Mesothelial cell of epicardium (in vitro differentiated cells): ENCODE results near the gene MSANTD2. TPM values are rescaled to one million over a fixed set of nuclear protein-coding genes. Genes with fewer than 3 reads are reported as not detected.

Source experiments
- DNase-seq, 2 experiments: peaks; one replicate each; pipeline ENCODE4 v3.0.0; 2021; ENCODE audit warnings: low spot score in 2 of 2; ENCODE audit not compliant: unreplicated experiment in 2 of 2
- H3K27ac Mint-ChIP-seq: 2 replicates; pipeline ENCODE4 v1.8.0; 2021; ENCODE audit warnings: mixed read lengths
- H3K27me3 Mint-ChIP-seq: 2 replicates; pipeline ENCODE4 v1.8.0; 2021; ENCODE audit warnings: low read depth, mixed read lengths
- H3K36me3 Mint-ChIP-seq: 2 replicates; pipeline ENCODE4 v1.8.0; 2021; ENCODE audit warnings: mixed read lengths
- H3K4me1 Mint-ChIP-seq: 2 replicates; pipeline ENCODE4 v1.8.0; 2021; ENCODE audit warnings: mixed read lengths
- H3K4me3 Mint-ChIP-seq: 2 replicates; pipeline ENCODE4 v1.8.0; 2021; ENCODE audit warnings: mild to moderate bottlenecking, moderate library complexity, mixed read lengths
- H3K9me3 Mint-ChIP-seq: 2 replicates; pipeline ENCODE4 v1.8.0; 2021; ENCODE audit warnings: mixed read lengths
- total RNA-seq: library from RNA; stranded (reverse); gene quantifications from 3 replicates; pipeline ENCODE4 v1.2.1, GENCODE V29; 2021
- TF ChIP-seq, protein P1 (sequence below): fragments of 200-600 bp; sonication (generic); IDR thresholded peaks from one replicate; pipeline ENCODE4 v1.5.0; 2021; ENCODE audit warnings: antibody characterized with exemption; ENCODE audit not compliant: unreplicated experiment

The MSANTD2 gene
- total RNA-seq, 1 donor from 2014 or later = 37.3 TPM

DNA sequence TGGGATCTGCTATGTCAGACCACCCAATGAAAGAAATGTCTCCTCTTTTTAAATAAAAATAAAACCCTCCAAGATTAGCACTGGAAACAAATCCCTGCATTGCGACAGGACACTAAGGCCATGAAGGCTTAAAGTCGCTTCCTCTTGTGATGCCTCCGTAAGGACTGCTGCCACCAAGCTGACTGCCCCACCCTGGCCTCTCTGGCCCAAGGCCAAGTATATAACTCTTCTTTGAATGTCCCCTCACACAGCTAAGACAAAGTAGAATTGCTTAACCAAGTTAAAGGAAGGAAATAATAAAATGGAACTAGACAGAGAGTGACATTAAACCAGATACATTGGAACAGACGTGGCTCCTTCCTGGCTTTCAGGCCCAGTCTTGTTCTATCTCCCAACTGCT is 68.0 kb downstream of the MSANTD2 start:
- no peak overlapping the region for H3K27ac Mint-ChIP-seq
- H3K36me3 Mint-ChIP-seq = no peaks in the 10 kb centered on the region
- H3K4me3 Mint-ChIP-seq = no peak overlapping the region
- H3K27me3 Mint-ChIP-seq = peaks cover 63% of the 10 kb centered on the region
- no peak for DNase-seq
- H3K4me1 Mint-ChIP-seq = no peaks in the 10 kb centered on the region
- TF ChIP-seq, protein P1, sequence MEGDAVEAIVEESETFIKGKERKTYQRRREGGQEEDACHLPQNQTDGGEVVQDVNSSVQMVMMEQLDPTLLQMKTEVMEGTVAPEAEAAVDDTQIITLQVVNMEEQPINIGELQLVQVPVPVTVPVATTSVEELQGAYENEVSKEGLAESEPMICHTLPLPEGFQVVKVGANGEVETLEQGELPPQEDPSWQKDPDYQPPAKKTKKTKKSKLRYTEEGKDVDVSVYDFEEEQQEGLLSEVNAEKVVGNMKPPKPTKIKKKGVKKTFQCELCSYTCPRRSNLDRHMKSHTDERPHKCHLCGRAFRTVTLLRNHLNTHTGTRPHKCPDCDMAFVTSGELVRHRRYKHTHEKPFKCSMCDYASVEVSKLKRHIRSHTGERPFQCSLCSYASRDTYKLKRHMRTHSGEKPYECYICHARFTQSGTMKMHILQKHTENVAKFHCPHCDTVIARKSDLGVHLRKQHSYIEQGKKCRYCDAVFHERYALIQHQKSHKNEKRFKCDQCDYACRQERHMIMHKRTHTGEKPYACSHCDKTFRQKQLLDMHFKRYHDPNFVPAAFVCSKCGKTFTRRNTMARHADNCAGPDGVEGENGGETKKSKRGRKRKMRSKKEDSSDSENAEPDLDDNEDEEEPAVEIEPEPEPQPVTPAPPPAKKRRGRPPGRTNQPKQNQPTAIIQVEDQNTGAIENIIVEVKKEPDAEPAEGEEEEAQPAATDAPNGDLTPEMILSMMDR = no peak
- no peaks in the 10 kb centered on the region for H3K9me3 Mint-ChIP-seq

GRCh38 chr11:124729571-124729970 is 70.6 kb downstream of the MSANTD2 start:
- DNase-seq = no peak
- Mint-ChIP-seq H3K27ac (no peak overlapping the region), H3K36me3 (no peaks in the 10 kb centered on the region), H3K27me3 (peaks cover 55% of the 10 kb centered on the region), H3K4me3 (no peak overlapping the region), H3K9me3 (no peaks in the 10 kb centered on the region), H3K4me1 (peaks cover 15% of the 10 kb centered on the region)
- TF ChIP-seq, protein P1 = no peak

DNA sequence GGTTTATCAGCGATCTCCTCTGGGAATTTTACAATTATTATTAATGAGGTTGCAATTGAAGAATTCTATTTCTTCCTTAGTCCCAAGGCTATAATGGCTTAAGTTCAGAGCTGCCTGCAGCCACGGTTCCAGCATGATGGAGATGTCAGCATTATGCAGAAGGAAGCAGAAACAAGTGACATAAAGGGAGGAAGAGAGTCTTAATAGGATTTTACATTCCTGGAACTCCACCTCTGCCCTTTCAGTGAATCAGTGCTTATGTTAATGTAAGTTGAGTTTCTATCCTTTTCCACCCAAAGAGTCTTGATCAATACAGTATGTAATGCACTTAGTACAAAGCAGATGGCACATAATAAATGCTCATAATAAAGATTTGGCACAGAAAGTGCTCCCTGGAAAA is 72.1 kb downstream of the MSANTD2 start:
- no peak overlapping the region for H3K4me3 Mint-ChIP-seq
- H3K4me1 Mint-ChIP-seq = peaks cover 16% of the 10 kb centered on the region

DNA sequence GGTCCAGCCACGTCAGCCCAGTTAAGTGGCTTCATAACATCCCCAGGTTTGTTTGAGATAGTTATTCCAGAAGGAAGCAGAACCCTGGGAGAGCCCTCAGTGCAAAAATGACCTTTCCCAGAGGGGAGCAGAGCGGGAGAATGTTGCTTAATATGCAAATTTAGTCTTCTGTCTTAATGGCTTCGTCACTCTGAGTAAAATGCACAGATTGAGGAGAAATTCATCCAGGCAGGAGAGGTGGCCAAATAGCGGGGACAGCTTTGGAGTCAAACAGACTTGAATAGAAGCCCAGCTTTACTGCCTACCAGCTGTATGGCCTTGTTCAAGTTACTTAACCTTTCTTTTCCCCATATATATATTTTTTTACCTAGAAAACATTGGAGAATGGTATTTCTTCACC is 72.7 kb downstream of the MSANTD2 start:
- no peaks in the 10 kb centered on the region for H3K36me3 Mint-ChIP-seq
- H3K4me1 Mint-ChIP-seq = peaks cover 21% of the 10 kb centered on the region
- DNase-seq = no peak
- no peak overlapping the region for H3K4me3 Mint-ChIP-seq
- peaks cover 63% of the 10 kb centered on the region for H3K27me3 Mint-ChIP-seq
- no peaks in the 10 kb centered on the region for H3K9me3 Mint-ChIP-seq
- TF ChIP-seq, protein P1 = no peak
- H3K27ac Mint-ChIP-seq = no peak overlapping the region

More for the DNA sequence above, 72.1 kb downstream of the MSANTD2 start:
- DNase-seq = no peak
- no peak overlapping the region for H3K27ac Mint-ChIP-seq
- no peaks in the 10 kb centered on the region for H3K36me3 Mint-ChIP-seq
- H3K27me3 Mint-ChIP-seq = peaks cover 59% of the 10 kb centered on the region
- TF ChIP-seq, protein P1 = no peak
- H3K9me3 Mint-ChIP-seq = no peaks in the 10 kb centered on the region

- H3K27ac Mint-ChIP-seq = no peak overlapping the region
- DNase-seq = no peak
- H3K27me3 Mint-ChIP-seq = peaks cover 72% of the 10 kb centered on the region
- TF ChIP-seq, protein P1 = no peak
- H3K36me3 Mint-ChIP-seq = no peaks in the 10 kb centered on the region
- H3K4me1 Mint-ChIP-seq = peaks cover 21% of the 10 kb centered on the region
- H3K9me3 Mint-ChIP-seq = no peaks in the 10 kb centered on the region
- no peak overlapping the region for H3K4me3 Mint-ChIP-seq
Observed at GRCh38 chr11:124725719-124726105, 74.5 kb downstream of the MSANTD2 start.
